Hepatocyte (in vitro differentiated cells): ENCODE measurements around the gene TNNC2. TPM values are rescaled to one million over a fixed set of nuclear protein-coding genes. Genes with fewer than 3 reads are reported as not detected.

ENCODE experiments used
- DNase-seq: peaks from one replicate; pipeline ENCODE4 v3.0.0-alpha.2; 2016; ENCODE audit warnings: low spot score
- H2AFZ ChIP-seq: fragments of 200-600 bp; sonication (generic); 2 replicates; pipeline ENCODE4 v1.6.0; 2016; ENCODE audit warnings: antibody characterized with exemption, mild to moderate bottlenecking
- H3K27ac ChIP-seq: fragments of 200-600 bp; sonication (generic); 2 replicates; pipeline ENCODE4 v1.5.1; 2016; ENCODE audit warnings: mild to moderate bottlenecking
- H3K27me3 ChIP-seq: fragments of 200-600 bp; sonication (generic); 2 replicates; pipeline ENCODE4 v1.6.1; 2016
- H3K36me3 ChIP-seq: fragments of 200-600 bp; sonication (generic); replicated peaks from 2 replicates; pipeline ENCODE4 v1.5.1; 2016; ENCODE audit warnings: low read depth; ENCODE audit not compliant: insufficient read depth
- H3K4me1 ChIP-seq: fragments of 200-600 bp; sonication (generic); 2 replicates; pipeline ENCODE4 v1.5.1; 2016; ENCODE audit warnings: mild to moderate bottlenecking, moderate library complexity; ENCODE audit not compliant: insufficient read depth
- H3K4me2 ChIP-seq: fragments of 200-600 bp; sonication (generic); 2 replicates; pipeline ENCODE4 v1.6.0; 2016
- H3K4me3 ChIP-seq: fragments of 200-600 bp; sonication (generic); 2 replicates; pipeline ENCODE4 v1.5.1; 2016; ENCODE audit warnings: mild to moderate bottlenecking
- H3K79me2 ChIP-seq: fragments of 200-600 bp; sonication (generic); 2 replicates; pipeline ENCODE4 v1.6.0; 2017; ENCODE audit warnings: mild to moderate bottlenecking
- H3K9me2 ChIP-seq: fragments of 200-600 bp; sonication (generic); replicated peaks from 2 replicates; pipeline ENCODE4 v1.6.0; 2017; ENCODE audit warnings: mild to moderate bottlenecking; ENCODE audit not compliant: insufficient read depth
- H3K9me3 ChIP-seq: fragments of 200-600 bp; sonication (generic); 2 replicates; pipeline ENCODE4 v1.5.1; 2016; ENCODE audit warnings: low read depth, mild to moderate bottlenecking
- H4K20me1 ChIP-seq: fragments of 200-600 bp; sonication (generic); 2 replicates; pipeline ENCODE4 v1.6.0; 2016; ENCODE audit warnings: mild to moderate bottlenecking; ENCODE audit not compliant: insufficient read depth, poor library complexity, severe bottlenecking
- CTCF ChIP-seq: fragments of 200-600 bp; sonication (generic); IDR thresholded peaks from 2 replicates; pipeline ENCODE4 v1.5.1; 2016; ENCODE audit warnings: antibody characterized with exemption, mild to moderate bottlenecking; ENCODE audit not compliant: poor library complexity
- EZH2 ChIP-seq: fragments of 200-600 bp; sonication (generic); IDR thresholded peaks from 2 replicates; pipeline ENCODE4 v1.6.1; 2016; ENCODE audit warnings: antibody characterized with exemption, mild to moderate bottlenecking, borderline replicate concordance
- EZH2phosphoT487 ChIP-seq: fragments of 200-600 bp; sonication (generic); IDR thresholded peaks from one replicate; pipeline ENCODE4 v1.6.1; 2018; ENCODE audit warnings: antibody characterized with exemption, mild to moderate bottlenecking, low read depth, moderate library complexity; ENCODE audit not compliant: unreplicated experiment, severe bottlenecking
- WGBS: methylation state at CpG from one replicate; pipeline ENCODE4 v1.1.6; 2016; ENCODE audit warnings: low lambda C conversion rate; ENCODE audit errors: missing lambda C conversion rate; 5-methylcytosine and 5-hydroxymethylcytosine counted together
- polyA plus RNA-seq: library from polyadenylated mRNA; unstranded; fragments of >200 nt; fragmentation: Nextera tagmentation; extraction: Ambion mirVana; gene quantifications from 2 replicates; pipeline ENCODE4 v1.2.1, GENCODE V29; 2016
- total RNA-seq: library from RNA; depleted of rRNA; stranded (reverse); fragments of >200 nt; gene quantifications from 2 replicates; pipeline ENCODE4 v1.2.3, GENCODE V29; 2014

TNNC2 gene
- total and polyA plus RNA-seq, 2 experiments from 2014 or later, result 0.51 to 0.63 TPM

- Histone ChIP-seq H3K27me3 (no peaks in the 10 kb centered on the region), H3K9me2 (no peaks in the 10 kb centered on the region), H3K36me3 (no peaks in the 10 kb centered on the region), H3K79me2 (peaks cover 10% of the 10 kb centered on the region), H3K4me3 (no peak overlapping the region), H3K4me2 (no peak overlapping the region), H2AFZ (no peak overlapping the region), H3K27ac (no peak overlapping the region), H4K20me1 (no peaks in the 10 kb centered on the region), H3K9me3 (no peaks in the 10 kb centered on the region), H3K4me1 (no peaks in the 10 kb centered on the region)
- TF ChIP-seq EZH2, result no peak
- no peak for TF ChIP-seq EZH2phosphoT487
- TF ChIP-seq CTCF, result no peak
- 97% methylated on average over 8 of the region's 8 CpGs for WGBS
- DNase-seq, result no peak
Measured at GRCh38 chr20:45848969-45849582, 22.0 kb upstream of the TNNC2 start.

- Histone ChIP-seq H3K4me2 (no peak overlapping the region), H4K20me1 (no peaks in the 10 kb centered on the region), H3K79me2 (peaks cover 5% of the 10 kb centered on the region), H2AFZ (no peak overlapping the region), H3K4me1 (no peaks in the 10 kb centered on the region), H3K9me3 (no peaks in the 10 kb centered on the region), H3K4me3 (no peak overlapping the region), H3K27me3 (no peaks in the 10 kb centered on the region), H3K9me2 (no peaks in the 10 kb centered on the region), H3K36me3 (no peaks in the 10 kb centered on the region), H3K27ac (no peak overlapping the region)
- DNase-seq, result no peak
- TF ChIP-seq EZH2, result no peak
- TF ChIP-seq CTCF, result no peak
- TF ChIP-seq EZH2phosphoT487, result no peak
- 97% methylated on average over 8 of the region's 8 CpGs for WGBS
Measured at GRCh38 chr20:45848421-45848820, 21.3 kb upstream of the TNNC2 start.

GRCh38 chr20:45845452-45845851, 18.3 kb upstream of the TNNC2 start:
- DNase-seq, result no peak
- no peak overlapping the region for H3K4me3 ChIP-seq
- no peak overlapping the region for H2AFZ ChIP-seq
- H3K27me3 ChIP-seq, result no peaks in the 10 kb centered on the region
- no peaks in the 10 kb centered on the region for H3K36me3 ChIP-seq
- H3K9me3 ChIP-seq, result no peaks in the 10 kb centered on the region
- no peak overlapping the region for H3K27ac ChIP-seq
- TF ChIP-seq CTCF (no peak), EZH2phosphoT487 (no peak), EZH2 (no peak)
- H3K4me1 ChIP-seq, result no peaks in the 10 kb centered on the region
- no peak overlapping the region for H3K4me2 ChIP-seq
- H3K9me2 ChIP-seq, result no peaks in the 10 kb centered on the region
- no peaks in the 10 kb centered on the region for H4K20me1 ChIP-seq
- H3K79me2 ChIP-seq, result no peaks in the 10 kb centered on the region
